Calu3 (cell line): Measurements from ENCODE around the gene CD276. TPM values are rescaled to one million over a fixed set of nuclear protein-coding genes. Genes with fewer than 3 reads are reported as not detected.

Source experiments
- BruUV-seq: library from RNA; stranded (reverse); fragments of 400-500 nt; replicated peaks from 2 replicates; lab custom pipeline; 2021; lab: Mats Ljungman, UMichigan
- CTCF ChIA-PET: fragments of 300-600 bp; sonication (Branson Sonifier 250); formaldehyde crosslinking; loops from one replicate; lab custom pipeline; 2022; ENCODE audit warnings: antibody characterized with exemption; lab: Charles Lee
- DNase-seq: peaks from one replicate; pipeline ENCODE4 v3.0.0; 2022
- H3K27ac Mint-ChIP-seq: one replicate; pipeline ENCODE4 v1.8.0; 2022; ENCODE audit warnings: mixed read lengths; ENCODE audit not compliant: unreplicated experiment
- H3K27me3 Mint-ChIP-seq: one replicate; pipeline ENCODE4 v1.8.0; 2022; ENCODE audit warnings: mixed read lengths; ENCODE audit not compliant: unreplicated experiment
- H3K36me3 Mint-ChIP-seq: one replicate; pipeline ENCODE4 v1.8.0; 2022; ENCODE audit warnings: mild to moderate bottlenecking, moderate library complexity, mixed read lengths; ENCODE audit not compliant: insufficient read depth, unreplicated experiment
- H3K4me1 Mint-ChIP-seq: one replicate; pipeline ENCODE4 v1.8.0; 2022; ENCODE audit warnings: mild to moderate bottlenecking, low read depth, mixed read lengths; ENCODE audit not compliant: unreplicated experiment
- H3K4me3 Mint-ChIP-seq: one replicate; pipeline ENCODE4 v1.8.0; 2022; ENCODE audit warnings: mild to moderate bottlenecking, low read depth, moderate library complexity, mixed read lengths; ENCODE audit not compliant: unreplicated experiment
- H3K9me3 Mint-ChIP-seq: one replicate; pipeline ENCODE4 v1.8.0; 2022; ENCODE audit warnings: low read depth, mixed read lengths; ENCODE audit not compliant: unreplicated experiment
- intact Hi-C: fragments of 100-400 bp; cut with micrococcal nuclease; formaldehyde crosslinking; loops from one replicate; pipeline ENCODE4 v1.10.0; 2022; ENCODE audit not compliant: unreplicated experiment
- total RNA-seq: library from RNA; stranded (reverse); gene quantifications from 2 replicates; pipeline ENCODE4 v1.2.3, GENCODE V29; 2022
- TF ChIP-seq, protein P1 (sequence below): fragments of 200-600 bp; IDR thresholded peaks from one replicate; pipeline ENCODE4 v1.8.0; 2022; ENCODE audit warnings: antibody characterized with exemption; ENCODE audit not compliant: unreplicated experiment

The CD276 gene
- total RNA-seq, 1 experiment from 2014 or later, result 84.6 TPM

GRCh38 chr15:73704869-73705645 is 20.9 kb downstream of the CD276 start:
- CTCF ChIA-PET, result interaction anchor here (0.6 to 2.3 kb wide), 15 partner anchors 9 to 464 kb away, joined by 3 to 18 read pairs (median 4); partner anchors contain the start of gene NPTN
- Mint-ChIP-seq H3K27me3 (no peaks in the 10 kb centered on the region), H3K4me3 (no peak overlapping the region), H3K4me1 (no peaks in the 10 kb centered on the region), H3K27ac (no peak overlapping the region), H3K36me3 (peaks cover 4% of the 10 kb centered on the region), H3K9me3 (no peaks in the 10 kb centered on the region)
- TF ChIP-seq, protein P1, sequence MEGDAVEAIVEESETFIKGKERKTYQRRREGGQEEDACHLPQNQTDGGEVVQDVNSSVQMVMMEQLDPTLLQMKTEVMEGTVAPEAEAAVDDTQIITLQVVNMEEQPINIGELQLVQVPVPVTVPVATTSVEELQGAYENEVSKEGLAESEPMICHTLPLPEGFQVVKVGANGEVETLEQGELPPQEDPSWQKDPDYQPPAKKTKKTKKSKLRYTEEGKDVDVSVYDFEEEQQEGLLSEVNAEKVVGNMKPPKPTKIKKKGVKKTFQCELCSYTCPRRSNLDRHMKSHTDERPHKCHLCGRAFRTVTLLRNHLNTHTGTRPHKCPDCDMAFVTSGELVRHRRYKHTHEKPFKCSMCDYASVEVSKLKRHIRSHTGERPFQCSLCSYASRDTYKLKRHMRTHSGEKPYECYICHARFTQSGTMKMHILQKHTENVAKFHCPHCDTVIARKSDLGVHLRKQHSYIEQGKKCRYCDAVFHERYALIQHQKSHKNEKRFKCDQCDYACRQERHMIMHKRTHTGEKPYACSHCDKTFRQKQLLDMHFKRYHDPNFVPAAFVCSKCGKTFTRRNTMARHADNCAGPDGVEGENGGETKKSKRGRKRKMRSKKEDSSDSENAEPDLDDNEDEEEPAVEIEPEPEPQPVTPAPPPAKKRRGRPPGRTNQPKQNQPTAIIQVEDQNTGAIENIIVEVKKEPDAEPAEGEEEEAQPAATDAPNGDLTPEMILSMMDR, result peak; percentile 81
- no TSS peak for BruUV-seq
- DNase-seq, result peak; percentile 74
- intact Hi-C loops, result no loop called here

GRCh38 chr15:73708691-73709090 is 24.5 kb downstream of the CD276 start:
- no peaks in the 10 kb centered on the region for H3K9me3 Mint-ChIP-seq
- BruUV-seq, result no TSS peak
- TF ChIP-seq, protein P1, result no peak
- H3K36me3 Mint-ChIP-seq, result peaks cover 12% of the 10 kb centered on the region
- H3K27ac Mint-ChIP-seq, result no peak overlapping the region
- intact Hi-C loops, result no loop called here
- CTCF ChIA-PET, result no interaction called here
- no peak for DNase-seq
- no peak overlapping the region for H3K4me3 Mint-ChIP-seq
- H3K4me1 Mint-ChIP-seq, result no peaks in the 10 kb centered on the region
- no peaks in the 10 kb centered on the region for H3K27me3 Mint-ChIP-seq

- Mint-ChIP-seq H3K4me3 (no peak overlapping the region), H3K27ac (no peak overlapping the region), H3K4me1 (no peaks in the 10 kb centered on the region), H3K9me3 (no peaks in the 10 kb centered on the region), H3K36me3 (peaks cover 18% of the 10 kb centered on the region), H3K27me3 (no peaks in the 10 kb centered on the region)
- CTCF ChIA-PET, result no interaction called here
- no TSS peak for BruUV-seq
- TF ChIP-seq, protein P1, result no peak
- intact Hi-C loops, result no loop called here
- DNase-seq, result no peak
These were observed 25.1 kb downstream of the CD276 start for GRCh38 chr15:73709241-73709640.

- peaks cover 22% of the 10 kb centered on the region for H3K36me3 Mint-ChIP-seq
- no TSS peak for BruUV-seq
- TF ChIP-seq, protein P1, result no peak
- no peak overlapping the region for H3K4me3 Mint-ChIP-seq
- intact Hi-C loops, result no loop called here
- no peaks in the 10 kb centered on the region for H3K4me1 Mint-ChIP-seq
- no peaks in the 10 kb centered on the region for H3K27me3 Mint-ChIP-seq
- CTCF ChIA-PET, result no interaction called here
- H3K27ac Mint-ChIP-seq, result no peak overlapping the region
- H3K9me3 Mint-ChIP-seq, result no peaks in the 10 kb centered on the region
- DNase-seq, result no peak
These were observed 25.5 kb downstream of the CD276 start for GRCh38 chr15:73709686-73710085.
